NK-92 (cell line): ENCODE data around the gene ACSF2.
"Not testable (repeated sequence)": the region's sequence is repeated elsewhere in the genome, so short reads cannot be mapped to it uniquely, and the experiment has no call there.

Source experiments
- DNase-seq: peaks from one replicate; lab custom pipeline; 2025; ENCODE audit not compliant: unreplicated experiment; lab: John Stamatoyannopoulos, UW

The ACSF2 gene

GRCh38 chr17:50406578-50406977 is 19.4 kb upstream of the ACSF2 start:
- DNase-seq: no peak

GRCh38 chr17:50407921-50408320 is 18.1 kb upstream of the ACSF2 start:
- no peak for DNase-seq

GRCh38 chr17:50412188-50412732 is 13.8 kb upstream of the ACSF2 start:
- no peak for DNase-seq

DNA sequence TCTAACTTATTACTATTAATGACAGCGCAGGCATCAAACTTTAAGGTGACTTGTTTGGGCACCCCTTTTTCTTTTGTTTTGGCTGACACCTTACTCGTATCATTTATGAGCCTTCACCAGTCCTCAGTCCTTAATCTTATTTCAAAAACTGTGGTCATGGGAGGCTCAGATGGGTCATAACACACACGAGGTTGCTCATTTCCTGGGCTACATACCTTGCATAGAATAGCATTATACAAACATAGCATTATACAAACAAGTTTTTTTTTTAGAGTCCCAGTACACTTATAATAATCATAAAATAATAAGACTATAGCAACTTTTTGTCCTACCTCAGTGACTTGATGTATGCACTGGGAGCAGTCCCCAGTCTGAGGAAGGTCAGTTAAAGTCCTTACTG is 11.2 kb upstream of the ACSF2 start:
- no peak for DNase-seq

GRCh38 chr17:50419577-50419976 is 6.4 kb upstream of the ACSF2 start:
- not testable (repeated sequence) for DNase-seq

- DNase-seq: no peak
Measured at GRCh38 chr17:50420419-50421112, 5.5 kb upstream of the ACSF2 start.

DNA sequence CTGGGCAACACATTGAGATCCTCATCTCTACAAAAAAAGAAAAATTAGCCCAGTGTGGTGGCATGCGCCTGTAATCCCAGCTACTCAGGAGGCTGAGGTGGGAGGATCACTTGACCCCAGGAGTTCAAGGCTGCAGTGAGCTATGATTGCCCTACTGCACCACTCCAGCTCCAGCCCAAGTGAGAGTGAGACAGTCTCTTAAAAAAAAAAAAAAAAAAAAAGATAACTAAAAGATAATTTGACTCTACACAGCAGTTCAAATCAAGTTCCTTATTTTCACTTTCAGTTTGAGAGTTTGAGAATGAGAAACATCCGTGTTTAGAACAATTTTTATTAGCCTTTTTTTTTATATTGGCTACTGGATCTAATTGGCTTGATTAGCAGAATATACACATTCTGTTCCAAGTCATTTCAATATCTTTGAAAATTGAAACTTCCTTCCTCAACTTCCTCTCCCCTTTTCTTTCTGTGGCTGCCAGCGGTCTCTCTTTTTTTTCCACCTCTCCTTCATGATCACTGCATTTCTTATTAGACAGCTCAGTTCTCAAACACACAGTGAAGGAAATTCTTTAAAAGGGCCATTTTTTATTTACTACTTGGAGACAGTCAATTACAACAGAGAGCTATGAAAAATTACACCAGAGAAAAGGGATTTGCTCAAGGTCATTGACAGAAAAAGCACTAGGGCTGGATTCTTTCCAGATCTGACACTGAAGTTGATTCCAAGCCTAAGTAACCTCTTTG is 4.5 kb upstream of the ACSF2 start:
- DNase-seq: no peak

GRCh38 chr17:50422738-50423137 is 3.3 kb upstream of the ACSF2 start:
- no peak for DNase-seq

DNA sequence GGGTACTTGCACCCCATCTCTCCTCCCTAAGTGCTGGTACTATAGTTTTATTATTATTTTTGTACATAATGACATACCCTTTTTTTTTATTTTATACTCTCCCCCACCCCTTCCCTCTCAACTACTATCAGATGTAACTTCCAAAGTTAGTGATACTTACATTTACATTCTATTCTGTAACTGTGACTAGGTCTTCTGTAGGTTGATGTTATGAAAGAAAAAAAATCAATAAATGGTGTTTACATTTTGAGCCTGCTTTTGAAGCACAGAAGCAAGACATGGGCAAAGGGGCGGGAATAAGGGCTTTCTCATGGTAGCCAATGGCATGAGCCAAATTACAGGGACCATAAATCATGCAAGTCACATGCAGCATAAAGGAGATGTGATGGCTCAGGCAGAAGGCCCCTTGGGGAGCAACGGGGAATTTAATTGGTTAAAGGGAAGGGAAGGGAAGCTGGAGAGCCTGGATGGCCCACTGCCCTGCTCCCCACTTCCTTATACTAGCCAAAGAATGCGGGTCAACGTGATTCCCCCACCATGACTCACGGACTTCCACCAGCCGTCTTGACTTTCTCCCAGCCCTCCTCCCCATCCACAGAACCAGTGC is 2.4 kb upstream of the ACSF2 start:
- no peak for DNase-seq

GRCh38 chr17:50424246-50424995 is 1.6 kb upstream of the ACSF2 start:
- no peak for DNase-seq

DNA sequence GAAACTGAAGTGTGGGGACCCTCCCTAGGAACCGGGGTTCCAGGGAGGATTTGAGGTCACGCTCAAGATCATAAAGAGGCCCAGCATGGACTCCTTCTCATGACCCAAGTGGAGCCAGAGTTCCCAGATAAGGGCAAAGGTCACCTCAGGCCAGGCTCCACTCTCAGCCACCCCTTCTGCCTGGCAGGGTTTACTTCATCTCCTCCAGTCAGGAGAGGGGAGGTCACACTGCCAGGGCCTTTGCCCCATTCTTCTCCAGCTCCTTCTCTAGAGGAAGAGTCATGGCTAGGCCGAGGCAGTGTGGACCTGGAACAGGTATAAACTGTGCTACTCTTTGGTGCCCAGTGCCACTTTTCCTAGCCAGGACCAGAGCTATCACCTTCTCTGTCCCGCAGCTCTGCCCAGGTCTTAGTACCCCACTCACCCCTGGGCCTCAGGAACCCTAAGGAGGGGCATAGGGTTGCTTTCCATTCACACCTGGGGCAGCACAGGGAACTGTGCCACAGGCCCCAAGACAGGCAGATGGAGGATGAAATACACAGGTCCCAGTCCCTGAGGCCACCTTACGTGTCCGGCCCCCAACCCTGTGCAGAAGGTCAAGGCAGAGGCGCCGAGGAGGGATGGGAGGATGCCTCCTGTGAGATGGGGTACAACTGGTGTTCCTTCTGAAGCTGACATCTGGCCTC is 879 bp upstream of the ACSF2 start:
- DNase-seq: no peak

DNA sequence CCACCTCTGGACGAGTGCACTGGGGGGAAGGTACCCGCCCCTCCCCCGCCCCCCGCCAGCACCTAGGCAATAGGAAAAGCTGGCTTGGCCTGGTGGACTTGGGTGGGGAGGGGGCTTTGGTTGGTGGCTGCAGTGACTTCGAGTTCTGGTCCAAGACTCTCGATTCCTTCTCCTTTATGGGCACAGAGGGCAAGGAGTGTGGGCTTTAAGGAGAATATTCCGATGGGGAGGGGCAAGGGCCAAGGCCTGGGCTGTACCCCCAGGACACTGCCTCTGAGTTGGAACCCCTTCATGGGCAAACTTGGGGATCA is 409 bp downstream of the ACSF2 start:
- DNase-seq: no peak

- DNase-seq: no peak
Measured at GRCh38 chr17:50426814-50427787, 1.1 kb downstream of the ACSF2 start.

DNA sequence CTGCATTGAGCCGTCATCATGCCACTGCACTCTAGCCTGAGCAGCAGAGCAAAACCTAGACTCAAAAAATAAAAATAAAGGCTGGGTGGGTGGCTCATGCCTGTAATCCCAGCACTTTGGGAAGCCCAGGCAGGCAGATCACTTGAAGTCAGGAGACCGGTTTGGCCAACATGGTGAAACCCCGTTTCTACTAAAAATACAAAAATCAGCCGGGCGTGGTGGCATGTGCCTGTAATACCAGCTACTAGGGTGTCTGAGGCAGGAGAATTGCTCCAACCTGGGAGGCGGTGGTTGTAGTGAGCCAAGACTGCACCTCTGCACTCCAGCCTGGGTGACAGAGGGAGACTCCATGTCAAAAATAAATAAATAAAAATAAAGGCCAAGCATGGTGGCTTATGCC is 2.1 kb downstream of the ACSF2 start:
- not testable (repeated sequence) for DNase-seq

DNA sequence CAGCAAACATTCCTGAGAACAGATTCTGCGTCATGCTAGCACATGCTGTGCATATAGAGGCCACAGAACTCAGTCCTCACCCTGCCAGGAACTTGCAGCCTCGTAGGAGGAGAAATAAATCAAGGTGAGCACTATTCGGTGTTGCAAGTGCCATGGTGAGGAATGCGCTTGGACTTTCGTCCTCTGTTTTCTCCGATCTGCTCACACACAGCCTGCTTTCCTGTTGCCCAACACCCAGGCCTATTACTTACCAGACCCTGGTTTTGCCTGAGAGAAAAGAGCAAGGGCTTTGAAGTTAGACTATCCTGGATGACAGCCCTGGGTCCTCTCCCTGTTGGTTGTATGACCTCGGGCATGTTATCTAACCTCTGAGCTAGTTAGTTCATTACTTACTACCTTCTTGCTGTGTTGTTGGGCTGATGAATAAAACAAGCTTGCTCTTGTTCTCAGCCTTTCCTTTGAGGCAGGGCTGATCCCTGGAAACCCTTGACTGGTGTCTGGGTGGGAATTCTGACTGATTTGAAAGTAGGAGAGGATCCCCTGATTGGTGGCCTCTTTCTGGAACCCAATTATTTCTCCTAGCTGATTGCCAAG is 2.9 kb downstream of the ACSF2 start:
- no peak for DNase-seq

- DNase-seq: no peak
Measured at GRCh38 chr17:50429793-50430192, 3.8 kb downstream of the ACSF2 start.

DNA sequence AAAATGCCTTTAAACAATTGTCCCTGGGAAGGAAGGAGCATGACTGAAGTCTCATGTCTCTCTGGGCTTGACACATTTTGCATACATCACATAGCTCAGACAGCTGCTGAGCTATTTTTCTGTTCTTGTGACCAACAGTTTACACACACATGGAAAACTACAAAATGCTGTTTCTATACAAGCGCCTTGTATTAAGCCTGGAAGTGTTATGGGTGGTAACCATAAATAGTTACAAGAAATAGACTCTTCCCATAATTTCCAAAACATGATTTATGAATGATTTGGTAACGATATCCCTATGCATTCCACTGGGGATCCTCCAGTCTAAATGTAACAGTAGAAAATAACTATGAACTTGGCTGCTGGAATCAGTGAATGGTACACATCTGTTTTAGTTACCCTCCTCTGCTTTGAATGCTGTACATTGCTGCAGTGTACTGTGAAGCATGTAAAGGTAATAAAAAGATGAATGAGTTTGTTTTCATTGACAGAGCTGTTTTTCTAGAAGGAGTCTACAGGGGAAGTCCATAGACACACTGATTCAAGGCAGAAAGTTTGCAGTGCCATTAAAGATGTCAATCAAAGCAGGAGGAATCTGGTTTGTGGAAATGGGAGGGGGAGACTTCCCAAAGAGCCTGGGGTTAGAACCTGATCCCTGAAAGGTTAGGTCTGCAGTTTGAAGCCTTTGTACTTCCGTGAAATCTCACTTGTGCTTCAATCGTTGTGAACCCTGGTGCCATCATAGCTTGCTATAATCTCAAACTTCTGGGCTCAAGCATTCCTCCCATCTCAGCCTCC is 5.0 kb downstream of the ACSF2 start:
- no peak for DNase-seq

- DNase-seq: no peak
Measured at GRCh38 chr17:50432125-50432762, 6.2 kb downstream of the ACSF2 start.
